Measurements from ENCODE around the gene HSPB8.

- no peak for TF ChIP-seq CTCF (IDR thresholded peaks at IDR 0.05; ENCODE audit: insufficient read depth, low read depth, low read length)
- TF ChIP-seq EZH2 (IDR thresholded peaks at IDR 0.05; ENCODE audit: insufficient read depth, low read length), result no peak
These were observed 24.3 kb upstream of the HSPB8 start for GRCh38 chr12:119154435-119154818.
